Activated T-cell treated with anti-CD3 and anti-CD28 coated beads, Interleukin-2, amount 50 U/mL, for 48 hours (primary cell): ENCODE data around the gene HYLS1.
"Not testable (repeated sequence)": the region's sequence is repeated elsewhere in the genome, so short reads cannot be mapped to it uniquely, and the experiment has no call there.

ENCODE experiments used
- DNase-seq, 2 experiments: peaks; one replicate each; pipeline ENCODE4 v3.0.0-alpha.2; 2020

The HYLS1 gene

DNA sequence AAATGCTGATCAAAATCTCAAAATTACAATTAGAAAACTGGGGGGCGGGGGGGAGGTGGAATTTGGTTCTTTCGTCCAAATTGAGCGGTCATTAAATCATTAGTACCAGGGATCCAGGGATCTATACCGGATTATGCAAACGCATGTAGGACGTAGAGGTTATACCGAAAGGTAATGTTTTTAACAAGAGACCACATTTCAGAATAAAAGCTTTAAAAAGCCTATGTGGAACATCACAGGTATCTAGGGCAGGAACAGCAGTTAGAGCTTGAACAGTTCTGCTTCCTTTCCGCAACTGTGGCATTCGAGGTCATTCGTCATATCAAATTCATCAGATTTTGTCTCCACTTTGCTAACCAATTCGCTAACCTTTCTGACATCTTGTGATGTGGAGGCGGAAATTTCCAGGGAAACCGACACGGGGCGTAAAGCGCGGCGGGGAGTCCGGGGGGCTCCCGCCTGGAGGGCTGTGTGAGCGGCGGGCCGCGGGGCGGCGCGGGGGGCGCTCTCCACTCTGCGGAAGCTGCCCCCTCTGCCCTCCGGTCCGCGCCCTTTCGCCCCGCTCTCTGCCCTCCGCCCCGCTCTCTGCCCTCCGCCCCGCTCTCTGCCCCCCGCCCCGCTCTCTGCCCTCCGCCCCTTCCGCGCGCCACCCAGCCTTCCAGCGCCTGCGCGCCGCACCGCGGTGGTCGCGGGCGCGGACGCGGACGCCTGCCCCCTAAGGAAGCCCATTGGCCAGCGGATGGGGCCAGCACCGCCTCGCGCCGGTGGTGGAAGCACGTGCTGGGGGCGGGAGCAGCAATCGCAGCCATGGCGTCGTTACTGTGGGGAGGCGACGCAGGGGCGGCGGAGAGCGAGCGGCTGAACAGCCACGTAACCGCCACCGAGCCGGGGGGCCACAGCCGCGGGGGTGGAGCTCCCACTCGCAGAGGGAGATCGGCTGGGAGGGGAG is 16.5 kb downstream of the HYLS1 start, which contains the start of gene DDX25:
Gene DDX25, plus strand, starts transcription at position 798 of the 949 bp plus-strand sequence. Its CDS starts 10 bp downstream, at position 808.
- peak; percentile 40 to 49 for DNase-seq

DNA sequence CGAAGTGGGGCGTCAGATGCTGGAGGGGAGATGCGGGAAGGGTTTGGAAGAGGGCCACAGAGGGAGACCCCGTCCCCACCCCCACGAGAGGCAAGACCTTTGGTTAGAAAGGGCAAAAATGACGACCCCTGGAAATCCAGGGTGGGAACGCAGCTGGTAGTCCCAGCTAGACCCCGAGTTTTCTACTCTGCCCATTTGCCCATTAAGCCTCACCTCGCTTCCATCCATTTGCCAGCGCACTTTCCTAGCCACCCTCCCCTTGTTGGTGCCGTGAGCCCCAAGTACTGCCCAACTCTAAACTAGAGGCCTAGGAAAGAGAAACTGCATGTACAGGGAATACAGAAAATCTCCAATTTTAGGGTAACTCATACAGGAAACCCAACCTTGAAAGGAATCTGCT is 17.2 kb downstream of the HYLS1 start:
- no peak for DNase-seq

DNA sequence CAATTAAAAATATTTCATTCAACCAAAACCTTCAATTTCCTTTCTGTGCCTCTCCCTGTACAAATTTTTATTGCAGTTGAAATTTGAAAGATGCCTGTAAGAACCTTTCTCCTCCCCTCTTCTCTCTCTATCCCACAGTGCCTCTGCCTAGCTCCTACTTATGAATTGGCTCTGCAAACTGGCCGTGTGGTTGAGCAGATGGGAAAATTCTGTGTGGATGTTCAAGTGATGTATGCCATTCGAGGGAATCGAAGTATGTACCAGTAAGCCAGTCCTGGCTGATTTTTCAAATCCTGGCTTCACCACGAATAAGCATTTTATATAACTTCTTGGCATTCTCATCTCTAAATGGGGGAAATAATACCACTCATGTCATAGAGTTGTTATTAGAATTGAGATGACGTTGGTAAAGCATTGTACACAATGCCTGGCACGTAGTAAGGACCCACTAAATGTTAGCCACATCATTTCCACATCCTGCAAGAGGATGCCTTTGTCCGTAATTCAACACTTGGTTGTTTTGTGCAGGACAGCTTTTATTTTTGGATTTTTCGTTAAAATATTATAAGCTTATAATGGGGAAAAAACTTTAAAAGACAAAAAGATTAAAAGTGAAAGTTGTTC is 22.9 kb downstream of the HYLS1 start:
- no peak for DNase-seq

DNA sequence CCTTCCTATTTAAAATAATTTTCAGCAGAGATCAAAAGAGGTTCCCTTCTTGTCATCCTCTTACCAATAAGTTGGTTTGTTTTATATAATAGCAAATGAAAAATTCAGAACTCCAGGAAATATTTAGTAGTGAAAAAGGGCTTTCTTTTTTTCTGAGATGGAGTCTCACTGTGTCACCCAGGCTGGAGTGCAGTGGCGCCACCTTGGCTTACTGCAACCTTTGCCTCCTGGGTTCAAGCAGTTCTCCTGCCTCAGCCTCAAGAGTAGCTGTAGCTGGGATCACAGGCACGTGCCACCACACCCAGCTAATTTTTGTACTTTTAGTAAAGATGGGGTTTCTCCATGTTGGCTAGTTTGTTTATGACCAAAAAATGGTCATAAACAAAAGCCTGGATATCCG is 27.1 kb downstream of the HYLS1 start:
- not testable (repeated sequence) for DNase-seq

DNA sequence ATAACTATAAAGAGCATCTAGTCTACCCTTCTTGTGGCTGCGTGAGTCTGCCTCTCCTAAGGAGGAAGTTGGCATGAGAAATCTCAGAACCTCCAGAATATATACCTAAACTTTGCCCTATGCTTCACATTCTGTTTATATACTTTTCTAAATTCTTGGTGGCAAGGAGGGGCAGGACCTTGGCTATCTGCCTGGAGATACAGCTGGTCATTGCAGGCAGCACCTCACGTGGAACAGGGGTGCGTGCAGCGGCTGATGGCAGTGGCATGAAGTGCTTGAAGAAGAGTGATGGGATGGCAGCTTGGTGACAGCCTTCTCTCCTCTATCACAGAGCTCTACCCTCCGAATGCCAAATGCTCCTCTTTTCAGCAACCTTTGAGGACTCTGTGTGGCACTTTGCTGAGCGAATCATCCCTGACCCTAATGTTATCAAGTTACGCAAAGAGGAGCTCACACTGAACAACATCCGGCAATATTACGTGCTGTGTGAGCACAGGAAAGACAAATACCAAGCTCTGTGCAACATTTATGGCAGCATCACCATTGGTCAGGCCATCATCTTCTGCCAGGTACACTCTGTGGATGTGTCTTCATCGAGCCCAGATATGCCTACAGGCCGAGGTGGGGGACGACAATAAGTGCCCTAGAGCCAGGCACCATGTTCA is 29.3 kb downstream of the HYLS1 start:
- DNase-seq, result no peak

DNA sequence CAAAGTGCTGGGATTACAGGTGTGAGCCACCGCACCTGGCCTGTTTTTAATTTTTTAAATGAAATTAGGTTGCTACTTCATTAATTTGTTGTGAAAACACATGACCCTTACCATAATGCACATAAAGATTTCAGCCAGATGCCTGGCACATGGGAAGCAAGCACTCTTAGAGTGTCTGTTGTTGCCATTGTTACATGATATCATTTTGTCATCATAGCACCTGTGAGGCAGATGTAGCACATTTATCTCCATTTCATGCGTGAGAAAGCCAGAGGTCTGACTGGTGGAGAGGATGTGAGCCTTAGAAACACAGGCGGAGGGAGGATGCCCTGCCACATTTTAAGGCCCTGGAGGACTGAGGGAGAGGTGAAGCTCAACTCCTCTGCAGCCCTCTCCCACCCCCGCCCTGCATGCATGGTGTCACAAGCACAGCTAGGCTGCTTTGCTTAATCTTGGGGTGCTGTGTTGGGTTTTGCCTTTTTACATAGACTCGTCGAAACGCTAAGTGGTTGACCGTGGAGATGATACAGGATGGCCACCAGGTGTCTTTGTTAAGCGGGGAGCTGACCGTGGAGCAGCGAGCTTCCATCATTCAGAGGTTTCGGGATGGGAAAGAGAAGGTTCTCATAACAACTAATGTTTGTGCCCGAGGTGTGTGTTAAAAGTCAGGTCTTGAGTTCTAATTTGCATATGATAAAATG is 30.8 kb downstream of the HYLS1 start:
- DNase-seq, result no peak

DNA sequence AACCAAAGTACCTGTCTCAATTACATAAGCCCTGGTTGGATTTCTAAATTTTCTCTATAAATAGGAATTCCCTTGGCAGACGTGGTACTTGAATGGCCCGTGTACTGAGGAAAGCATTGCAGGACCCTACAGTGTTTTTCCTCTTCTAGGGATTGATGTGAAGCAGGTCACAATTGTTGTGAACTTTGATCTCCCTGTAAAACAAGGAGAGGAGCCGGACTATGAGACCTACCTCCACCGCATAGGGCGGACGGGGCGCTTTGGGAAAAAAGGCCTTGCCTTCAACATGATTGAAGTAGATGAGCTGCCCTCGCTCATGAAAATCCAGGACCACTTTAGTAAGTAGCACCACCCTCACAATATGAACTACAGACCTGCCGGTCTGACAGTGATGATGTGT is 33.6 kb downstream of the HYLS1 start:
- DNase-seq, result no peak

DNA sequence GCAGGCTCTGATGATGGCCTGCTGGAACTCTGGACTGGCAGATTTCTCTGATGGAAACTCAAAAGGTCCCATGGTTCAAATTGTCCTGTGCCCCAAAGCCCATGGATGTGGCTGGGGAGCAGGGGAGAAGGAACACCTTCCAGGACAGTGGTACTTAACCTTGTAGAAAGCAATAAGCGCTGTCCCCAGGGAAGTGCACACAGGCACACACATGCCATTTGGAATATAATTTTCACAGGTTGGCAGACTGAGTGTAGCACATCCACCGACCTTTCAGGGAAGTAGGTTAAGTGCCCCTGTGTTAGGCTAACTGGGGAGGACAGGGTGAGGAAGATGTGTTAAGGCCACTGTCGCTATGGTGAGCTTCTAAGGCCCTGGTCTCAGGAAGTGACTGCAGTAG is 34.7 kb downstream of the HYLS1 start:
- DNase-seq, result no peak

DNA sequence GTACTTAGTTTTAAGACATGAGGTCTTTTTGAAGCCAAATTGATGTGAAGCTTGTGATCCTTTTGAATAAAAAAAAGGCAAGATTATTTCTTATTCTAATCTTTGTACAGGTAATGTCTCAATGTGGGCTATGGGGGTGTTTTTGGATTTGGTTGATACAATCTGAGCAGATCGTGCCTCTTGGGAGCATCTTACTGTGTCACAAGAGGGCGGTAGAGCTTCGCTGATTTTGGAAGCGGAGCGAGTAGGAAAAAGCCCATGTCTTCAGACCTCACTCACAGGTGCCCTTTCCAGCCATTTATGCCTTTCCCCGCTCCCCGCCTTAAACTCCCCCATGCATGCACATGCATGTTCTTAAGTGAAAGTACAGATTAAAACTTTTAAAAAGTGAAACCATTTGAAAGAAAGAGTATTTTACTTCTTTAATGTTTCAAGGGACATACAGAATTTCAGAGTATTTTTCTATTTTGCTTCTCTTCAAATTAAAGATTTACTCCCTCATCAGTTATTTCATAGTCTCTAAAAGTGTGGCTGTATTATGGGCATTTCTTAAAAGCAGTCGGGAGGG is 35.6 kb downstream of the HYLS1 start:
- peak; percentile 63 to 66 for DNase-seq

DNA sequence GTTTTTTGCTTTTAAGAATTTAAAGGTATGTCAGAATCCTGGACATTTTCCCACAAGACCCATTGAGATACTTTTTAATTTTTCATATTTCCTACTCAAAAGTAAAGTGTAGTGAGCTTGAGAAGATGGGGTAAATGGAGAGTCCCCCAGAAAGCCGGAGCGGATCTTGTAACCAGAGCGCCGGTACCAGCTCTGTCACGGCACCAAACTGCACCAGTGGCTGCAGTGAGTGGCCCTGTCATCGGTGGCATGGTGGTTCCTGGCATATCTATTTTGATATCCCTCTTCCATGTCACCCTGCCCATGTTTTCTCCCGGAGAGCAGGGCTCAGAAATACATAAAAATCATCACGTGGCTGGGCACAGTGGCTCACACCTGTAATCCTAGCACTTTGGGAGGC is 36.2 kb downstream of the HYLS1 start:
- no peak for DNase-seq

DNA sequence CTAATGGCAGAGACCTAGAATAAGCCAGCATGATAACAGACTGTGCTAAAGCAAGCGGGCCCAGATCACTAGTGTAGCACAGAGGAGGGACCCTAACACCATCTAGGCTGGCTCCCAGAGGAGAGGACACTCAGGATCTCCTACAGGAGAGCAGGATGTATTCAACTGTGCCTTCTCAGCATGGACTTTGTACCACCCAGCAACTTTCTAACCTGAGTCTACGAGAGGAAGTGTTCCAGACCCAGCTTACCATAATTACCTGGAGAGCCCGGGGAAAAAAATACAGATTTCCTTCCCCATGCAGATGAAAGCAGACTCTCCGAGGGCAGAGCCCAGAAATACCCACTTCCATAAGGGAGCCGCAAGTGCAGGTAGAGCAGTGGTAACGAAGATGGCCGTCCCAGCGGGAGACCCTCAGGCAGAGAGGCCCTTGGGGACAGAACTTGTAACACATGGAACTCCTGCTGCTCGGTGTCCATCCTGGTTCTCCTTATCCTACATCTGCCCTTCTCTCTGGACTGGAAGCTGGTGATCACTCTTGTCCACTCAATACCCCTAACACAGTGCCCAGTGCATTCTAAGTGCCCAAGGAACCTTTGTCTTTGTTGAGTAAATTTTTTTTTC is 37.0 kb downstream of the HYLS1 start:
- DNase-seq, result no peak

DNA sequence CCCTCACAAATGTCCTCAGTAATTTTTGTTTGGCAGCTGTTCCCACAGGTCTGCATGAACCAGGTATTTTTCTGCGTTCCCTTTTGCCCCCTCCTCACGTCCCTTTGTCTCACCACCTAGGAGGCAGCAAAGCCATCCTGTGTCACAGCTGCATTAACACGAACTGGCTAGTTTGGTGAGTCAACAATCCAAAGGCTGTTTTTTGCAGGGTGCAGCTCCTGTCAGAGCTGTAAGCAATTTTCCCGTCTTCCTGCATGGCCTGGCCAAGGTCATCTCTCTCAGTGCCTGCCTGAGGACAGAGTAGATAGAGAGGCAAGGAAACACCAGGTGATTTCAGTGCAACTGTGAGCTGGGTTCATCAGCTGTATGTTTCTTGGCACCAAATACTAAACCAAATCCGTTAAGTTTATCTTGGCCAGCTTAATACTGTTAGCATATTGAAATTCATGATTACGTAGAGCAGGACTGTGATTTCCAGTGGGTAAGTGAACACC is 37.8 kb downstream of the HYLS1 start:
- DNase-seq, result no peak

DNA sequence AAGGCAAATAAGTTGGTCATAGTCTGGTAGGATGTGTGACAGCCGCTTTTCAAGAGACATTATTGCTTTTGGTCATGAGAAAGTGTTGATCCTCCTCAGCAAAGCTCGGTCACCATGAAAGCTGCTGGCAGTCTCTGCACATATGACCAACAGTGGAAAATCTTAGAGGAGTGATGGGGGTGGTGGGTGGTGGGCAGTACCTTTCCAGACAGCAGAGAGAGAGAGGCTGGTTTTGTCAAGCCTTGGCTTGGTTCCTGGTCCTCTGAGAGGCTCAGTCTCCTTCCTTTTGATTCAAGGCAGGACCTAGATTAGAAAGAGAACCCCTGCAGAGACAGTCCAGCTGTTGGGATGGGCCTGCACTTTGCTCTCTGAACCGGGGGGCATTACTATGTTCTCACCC is 38.3 kb downstream of the HYLS1 start:
- DNase-seq, result no peak

DNA sequence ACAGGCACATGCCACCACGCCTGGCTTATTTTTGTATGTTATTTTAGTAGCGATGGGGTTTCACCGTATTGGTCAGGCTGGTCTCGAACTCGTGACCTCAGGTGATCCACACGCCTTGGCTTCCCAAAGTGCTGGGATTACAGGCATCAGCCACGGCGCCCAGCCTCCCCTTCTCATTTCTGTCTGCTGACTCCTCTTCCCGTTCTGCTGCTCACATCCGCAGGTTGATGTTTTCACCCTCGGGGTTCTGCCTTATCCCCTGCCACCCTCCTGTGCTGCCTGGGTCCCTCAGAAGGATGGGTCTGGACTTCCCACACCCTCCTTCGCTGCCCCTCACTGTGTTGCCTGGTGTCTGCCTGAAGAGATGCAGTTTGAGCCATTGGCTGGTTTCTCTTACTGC is 39.2 kb downstream of the HYLS1 start:
- DNase-seq, result no peak

DNA sequence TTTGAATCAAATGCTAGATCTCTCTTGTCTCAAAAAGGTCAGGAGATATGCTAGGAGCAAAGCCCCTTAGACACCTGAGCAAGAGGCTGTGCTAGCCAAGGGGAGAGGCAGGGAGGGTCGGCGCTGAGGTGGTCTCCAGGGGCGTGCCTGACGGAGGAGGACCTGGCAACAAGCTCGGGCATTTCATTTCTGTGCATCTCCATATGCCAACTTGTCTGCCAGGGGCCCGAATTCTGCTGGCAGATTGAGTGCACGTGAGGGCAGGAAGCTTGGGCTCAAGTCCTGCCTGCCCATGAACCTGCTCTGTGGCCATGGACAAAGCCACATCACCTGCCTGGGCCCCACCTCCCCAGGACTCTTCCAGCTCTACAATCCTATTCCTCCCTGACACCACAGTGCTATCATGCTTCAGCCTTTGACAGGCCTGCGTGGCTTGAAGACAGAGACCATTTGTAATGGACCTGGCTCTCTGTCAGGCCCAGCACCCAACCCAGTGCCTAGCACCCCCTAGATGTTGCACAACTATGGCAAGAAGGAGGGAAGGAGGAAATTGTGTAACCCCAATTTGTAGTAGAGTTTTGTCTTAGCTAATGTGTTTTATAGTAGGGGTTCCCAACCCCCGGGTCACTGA is 42.1 kb downstream of the HYLS1 start:
- no peak for DNase-seq

DNA sequence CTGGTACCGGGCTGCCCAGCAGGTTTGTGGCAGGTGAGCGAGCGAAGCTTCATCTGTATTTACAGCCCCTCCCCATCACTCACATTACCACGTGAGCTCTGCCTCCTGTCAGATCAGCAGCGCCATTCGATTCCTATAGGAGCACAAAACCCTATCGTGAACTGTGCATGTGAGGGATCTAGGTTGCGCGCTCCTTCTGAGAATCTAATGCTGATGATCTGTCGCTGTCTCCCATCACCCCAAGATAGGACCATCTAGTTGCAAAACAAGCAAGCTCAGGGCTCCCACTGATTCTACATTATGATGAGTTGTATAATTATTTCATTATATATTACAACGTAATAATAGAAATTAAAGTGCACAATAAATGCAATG is 42.6 kb downstream of the HYLS1 start:
- peak in 1 of 2 experiments; percentile 8 for DNase-seq

DNA sequence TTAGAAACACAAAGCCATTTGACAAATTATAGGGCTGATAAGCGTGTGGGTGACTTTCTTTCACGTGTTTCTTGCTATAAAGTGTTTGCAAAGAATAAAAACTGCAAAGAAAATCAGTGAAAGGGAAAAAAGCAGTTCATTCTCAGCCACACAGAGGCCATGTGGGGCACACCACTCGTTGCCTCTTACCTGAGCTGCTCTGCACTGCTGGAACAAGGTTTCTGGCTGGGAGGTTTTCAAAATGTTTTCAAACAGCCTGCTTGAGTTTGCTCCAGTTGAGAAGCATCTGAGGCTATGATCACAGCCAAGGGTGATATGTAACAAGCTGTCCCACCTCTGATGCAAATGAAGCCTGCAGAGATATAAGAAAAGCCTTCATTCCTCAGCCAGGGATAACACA is 43.6 kb downstream of the HYLS1 start:
- no peak for DNase-seq

DNA sequence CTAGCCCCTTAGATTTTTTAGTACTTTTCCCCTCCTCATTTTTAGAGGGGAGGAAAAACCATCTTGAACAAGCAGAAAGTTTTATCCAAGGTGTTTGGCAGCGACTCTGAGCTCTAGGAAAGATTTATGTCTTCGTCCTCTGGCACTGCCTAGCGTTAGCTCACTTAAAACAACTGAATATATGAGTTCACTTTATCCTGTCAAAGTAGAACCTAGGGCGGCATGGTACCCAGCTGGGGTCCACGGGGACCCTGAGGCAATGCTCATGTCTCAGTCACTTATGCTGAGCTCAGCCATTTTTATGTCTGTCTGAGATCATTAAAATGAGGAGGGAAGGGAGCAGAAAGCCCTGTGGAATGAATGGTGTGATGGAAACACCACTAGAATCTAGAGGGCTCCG is 44.2 kb downstream of the HYLS1 start:
- DNase-seq, result peak in 1 of 2 experiments; percentile 6

DNA sequence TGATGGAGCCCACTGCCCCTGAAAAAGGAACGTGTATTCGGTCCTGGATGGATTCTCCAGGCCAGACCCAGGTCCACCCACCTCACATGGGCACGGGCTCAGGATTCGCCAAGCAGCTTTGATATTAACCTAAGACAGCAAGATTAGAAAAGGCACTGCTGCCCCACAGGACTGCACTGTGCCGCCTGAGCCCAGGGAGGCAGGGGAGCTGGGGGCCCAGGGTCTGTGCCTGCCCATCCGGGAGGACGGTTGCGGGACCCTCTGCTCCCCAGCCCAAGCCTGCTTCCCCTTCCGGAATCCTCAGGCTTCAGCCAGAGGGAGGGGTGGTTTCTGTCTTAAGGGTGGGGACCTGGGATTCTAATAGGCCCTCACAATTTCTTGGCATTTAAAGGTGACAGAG is 44.8 kb downstream of the HYLS1 start:
- DNase-seq, result peak in 1 of 2 experiments; percentile 1

DNA sequence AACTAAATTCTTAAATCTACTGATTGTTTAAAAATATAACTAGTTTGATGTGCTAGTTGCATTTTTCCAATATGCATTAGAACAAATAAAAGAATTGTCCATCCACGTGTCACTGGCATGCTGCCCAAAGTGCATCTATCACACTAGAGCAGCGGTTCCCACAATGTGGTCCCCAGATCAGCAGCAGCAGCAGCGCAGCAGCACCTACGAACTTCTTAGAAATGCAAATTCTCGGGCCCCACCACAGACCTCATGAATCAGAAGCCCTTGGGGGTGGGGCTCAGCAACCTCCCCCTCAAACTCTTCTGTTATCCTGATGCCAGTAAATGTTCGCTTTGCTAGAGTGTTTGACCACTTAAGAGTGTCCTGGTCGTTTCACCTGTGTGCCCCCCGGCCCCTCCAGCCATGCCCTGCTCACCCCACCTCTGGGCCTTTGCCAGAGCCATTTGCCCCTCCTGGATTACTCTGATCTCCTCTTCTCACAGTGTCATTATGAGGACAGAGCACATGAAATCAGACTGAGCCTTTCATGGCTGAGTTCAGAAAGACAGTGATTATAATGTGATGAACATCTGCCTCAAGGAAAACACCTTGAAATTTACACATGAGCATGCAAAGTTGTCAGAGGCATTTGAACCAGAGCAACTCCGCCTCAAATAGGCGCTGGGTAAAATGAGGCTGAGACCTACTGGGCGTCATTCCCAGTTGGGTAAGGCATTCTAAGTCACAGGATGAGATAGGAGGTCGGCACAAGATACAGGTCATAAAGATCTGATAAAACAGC is 45.8 kb downstream of the HYLS1 start:
- peak; percentile 28 to 43 for DNase-seq

DNA sequence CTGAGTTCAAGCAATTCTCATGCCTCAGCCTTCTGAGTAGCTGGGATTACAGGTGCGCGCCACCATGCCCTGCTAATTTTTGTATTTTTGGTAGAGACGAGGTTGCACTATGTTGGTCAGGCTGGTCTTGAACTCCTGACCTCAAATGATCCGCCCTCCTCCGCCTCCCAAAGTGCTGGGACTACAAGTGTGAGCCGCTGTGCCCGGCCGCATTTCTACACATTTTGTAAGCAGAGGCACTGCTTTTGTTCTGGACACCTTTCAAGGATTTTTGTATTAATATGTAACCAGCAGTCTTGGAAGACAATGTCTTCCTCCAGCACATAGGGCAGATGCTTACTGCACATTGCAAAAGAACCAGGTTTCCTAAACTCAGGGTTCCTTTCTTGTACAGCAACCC is 47.0 kb downstream of the HYLS1 start:
- no peak for DNase-seq
